Measurements from ENCODE around the gene KDELR1.
A peak's percentile ranks its signal among the peaks of the same experiment; 100 is the strongest.

Gene KDELR1

GRCh38 chr19:48405850-48406249 is 14.5 kb upstream of the KDELR1 start:
- no peak for TF ChIP-seq CTCF (conservative IDR thresholded peaks at IDR 0.05; ENCODE audit: control insufficient read depth, insufficient read depth, low read depth, low read length)
- DNase-seq (ENCODE audit: low read depth) = no peak
- H3K4me3 ChIP-seq (ENCODE audit: control insufficient read depth, low read depth, low read length) = no peak overlapping the region

- no peak for TF ChIP-seq CTCF (conservative IDR thresholded peaks at IDR 0.05; ENCODE audit: control insufficient read depth, insufficient read depth, low read depth, low read length)
- DNase-seq (ENCODE audit: low read depth) = no peak
- H3K4me3 ChIP-seq (ENCODE audit: control insufficient read depth, low read depth, low read length) = no peak overlapping the region
Measured at GRCh38 chr19:48405010-48405659, 13.8 kb upstream of the KDELR1 start.

GRCh38 chr19:48403606-48404005 is 12.3 kb upstream of the KDELR1 start:
- no peak overlapping the region for H3K4me3 ChIP-seq (ENCODE audit: control insufficient read depth, low read depth, low read length)
- DNase-seq (ENCODE audit: low read depth) = peak; percentile 61
- no peak for TF ChIP-seq CTCF (conservative IDR thresholded peaks at IDR 0.05; ENCODE audit: control insufficient read depth, insufficient read depth, low read depth, low read length)

GRCh38 chr19:48401287-48401686 is 9.9 kb upstream of the KDELR1 start:
- no peak overlapping the region for H3K4me3 ChIP-seq (ENCODE audit: control insufficient read depth, low read depth, low read length)
- no peak for TF ChIP-seq CTCF (conservative IDR thresholded peaks at IDR 0.05; ENCODE audit: control insufficient read depth, insufficient read depth, low read depth, low read length)
- no peak for DNase-seq (ENCODE audit: low read depth)

- peak; percentile 91 for DNase-seq (ENCODE audit: low read depth)
- peak overlapping the region; percentile 47 for H3K4me3 ChIP-seq (ENCODE audit: control insufficient read depth, low read depth, low read length)
- TF ChIP-seq CTCF (conservative IDR thresholded peaks at IDR 0.05; ENCODE audit: control insufficient read depth, insufficient read depth, low read depth, low read length) = no peak
Measured at GRCh38 chr19:48400018-48400742, 8.8 kb upstream of the KDELR1 start.

GRCh38 chr19:48398375-48399235 is 7.3 kb upstream of the KDELR1 start:
- H3K4me3 ChIP-seq (ENCODE audit: control insufficient read depth, low read depth, low read length) = peak overlapping the region; percentile 62
- DNase-seq (ENCODE audit: low read depth) = peak; percentile 83
- TF ChIP-seq CTCF (conservative IDR thresholded peaks at IDR 0.05; ENCODE audit: control insufficient read depth, insufficient read depth, low read depth, low read length) = no peak
